HepG2 (cell line): ENCODE measurements around the gene GFOD1. TPM values are rescaled to one million over a fixed set of nuclear protein-coding genes. Genes with fewer than 3 reads are reported as not detected.

Experiments used
- GPN1 ChIP-seq: sonication (generic); formaldehyde crosslinking; IDR thresholded peaks from 2 replicates; pipeline ENCODE4 v1.5.1; 2020; ENCODE audit warnings: missing genetic modification reagents, borderline replicate concordance
- HHEX ChIP-seq: IDR thresholded peaks from 2 replicates; pipeline ENCODE4 v1.6.1; 2016; ENCODE audit warnings: control low read depth
- MAZ ChIP-seq, 2 experiments: sonication (generic) in 1 of 2; formaldehyde crosslinking in 1 of 2; IDR thresholded peaks; 2 replicates each; pipeline versions ENCODE4 v1.5.0 to v1.6.1; 2012 to 2020; ENCODE audit warnings: low read depth in 2 of 2, mild to moderate bottlenecking in 2 of 2, borderline replicate concordance in 1 of 2, improper control_type of control experiment in 1 of 2, low read length in 1 of 2, missing genetic modification reagents in 1 of 2, moderate library complexity in 1 of 2
- MEF2D ChIP-seq: sonication (generic); formaldehyde crosslinking; IDR thresholded peaks from 2 replicates; pipeline ENCODE4 v1.5.1; 2020; ENCODE audit warnings: mild to moderate bottlenecking, missing genetic modification reagents
- NFKB2 ChIP-seq: sonication (generic); formaldehyde crosslinking; IDR thresholded peaks from 2 replicates; pipeline ENCODE4 v1.4.0; 2020; ENCODE audit warnings: missing genetic modification reagents, borderline replicate concordance
- NPAS2 ChIP-seq: sonication (generic); formaldehyde crosslinking; IDR thresholded peaks from 2 replicates; pipeline ENCODE4 v1.8.0; 2022; ENCODE audit warnings: mild to moderate bottlenecking, missing genetic modification reagents, borderline replicate concordance
- POLR2AphosphoS2 ChIP-seq: IDR thresholded peaks from 2 replicates; pipeline ENCODE4 v1.6.1; 2011; ENCODE audit warnings: low read depth, low read length, improper control_type of control experiment
- PRDM10 ChIP-seq: sonication (generic); formaldehyde crosslinking; IDR thresholded peaks from 2 replicates; pipeline ENCODE4 v1.4.0; 2020; ENCODE audit warnings: low read depth, missing genetic modification reagents
- RAD51 ChIP-seq: fragments of 450-650 bp; IDR thresholded peaks from 2 replicates; pipeline ENCODE4 v1.6.1; 2016; ENCODE audit warnings: borderline replicate concordance
- SCMH1 ChIP-seq: sonication (generic); formaldehyde crosslinking; IDR thresholded peaks from 2 replicates; pipeline ENCODE4 v1.9.0; 2021; ENCODE audit warnings: missing genetic modification reagents, mild to moderate bottlenecking, borderline replicate concordance
- SIN3A ChIP-seq: IDR thresholded peaks from 2 replicates; pipeline ENCODE4 v1.6.1; 2011; ENCODE audit warnings: low read depth, mild to moderate bottlenecking, control low read depth, low read length, borderline replicate concordance
- SMARCC2 ChIP-seq: fragments of 450-650 bp; IDR thresholded peaks from 2 replicates; pipeline ENCODE4 v1.6.1; 2017; ENCODE audit warnings: antibody characterized with exemption, mild to moderate bottlenecking
- SMARCE1 ChIP-seq: fragments of 450-650 bp; IDR thresholded peaks from 2 replicates; pipeline ENCODE4 v1.6.1; 2017; ENCODE audit warnings: borderline replicate concordance
- SP2 ChIP-seq: sonication (generic); formaldehyde crosslinking; IDR thresholded peaks from 2 replicates; pipeline ENCODE4 v1.5.1; 2020; ENCODE audit warnings: mild to moderate bottlenecking, missing genetic modification reagents
- TFE3 ChIP-seq: IDR thresholded peaks from 2 replicates; pipeline ENCODE4 v1.6.1; 2016
- TOPORS ChIP-seq: sonication (generic); formaldehyde crosslinking; IDR thresholded peaks from 2 replicates; pipeline ENCODE4 v1.8.0; 2023; ENCODE audit warnings: mild to moderate bottlenecking, missing genetic modification reagents
- ZNF124 ChIP-seq: sonication (generic); formaldehyde crosslinking; IDR thresholded peaks from 2 replicates; pipeline ENCODE4 v1.4.0; 2020; ENCODE audit warnings: missing genetic modification reagents
- ZNF18 ChIP-seq: sonication (generic); formaldehyde crosslinking; IDR thresholded peaks from 2 replicates; pipeline ENCODE4 v1.8.0; 2022; ENCODE audit warnings: mild to moderate bottlenecking, missing genetic modification reagents; ENCODE audit not compliant: insufficient replicate concordance
- ZNF430 ChIP-seq: sonication (generic); formaldehyde crosslinking; IDR thresholded peaks from 2 replicates; pipeline ENCODE4 v1.9.0; 2021; ENCODE audit warnings: mild to moderate bottlenecking, missing genetic modification reagents
- ZNF460 ChIP-seq: sonication (generic); formaldehyde crosslinking; IDR thresholded peaks from 2 replicates; pipeline ENCODE4 v1.5.1; 2020; ENCODE audit warnings: missing genetic modification reagents, mild to moderate bottlenecking, borderline replicate concordance
- ZNF556 ChIP-seq: sonication (generic); formaldehyde crosslinking; IDR thresholded peaks from 2 replicates; pipeline ENCODE4 v1.4.0; 2020; ENCODE audit warnings: mild to moderate bottlenecking, missing genetic modification reagents, borderline replicate concordance
- ZNF572 ChIP-seq: sonication (generic); formaldehyde crosslinking; IDR thresholded peaks from 2 replicates; pipeline ENCODE4 v1.5.1; 2020; ENCODE audit warnings: mild to moderate bottlenecking, missing genetic modification reagents
- ZNF740 ChIP-seq: sonication (generic); formaldehyde crosslinking; IDR thresholded peaks from 2 replicates; pipeline ENCODE4 v1.4.0; 2020; ENCODE audit warnings: missing genetic modification reagents
- polyA plus RNA-seq, 8 experiments: library from polyadenylated mRNA; depleted of rRNA in 3 of 8; stranded (reverse) in 7 of 8; unstranded in 1 of 8; fragments of >200 nt; fragmentation: Illumina TruSeq in 4 of 8; extraction: Trizol in 4 of 8; gene quantifications; 2 replicates each; pipeline versions ENCODE4 v1.2.1 to v1.2.3, GENCODE V29; 2011 to 2016; ENCODE audit warnings: low read depth in 4 of 8, missing spikeins in 1 of 8, mixed read lengths in 1 of 8; ENCODE audit not compliant: insufficient read depth in 1 of 8
- total RNA-seq, 5 experiments: library from RNA; depleted of rRNA; stranded (reverse); fragments of >200 nt; fragmentation: Illumina TruSeq; extraction: Trizol; gene quantifications; 2 replicates each; pipeline ENCODE4 v1.2.3, GENCODE V29; 2016; ENCODE audit warnings: low read depth in 1 of 5

Gene GFOD1
- total and polyA plus RNA-seq, 2 of the 13 experiments (the other 11 are each of a cell fraction or from before 2014, with no cell fraction given), result 1.9 to 6.4 TPM

GRCh38 chr6:13413466-13413862 is 73.9 kb downstream of the GFOD1 start (continued):
- TF ChIP-seq NPAS2 (CRISPR knock-in tag) (no peak), ZNF572 (CRISPR knock-in tag) (no peak), POLR2AphosphoS2 (no peak), TOPORS (no peak), MEF2D (CRISPR knock-in tag) (0 out of 2 replicates have a peak, but pooled peaks have one; percentile 28), PRDM10 (CRISPR knock-in tag) (peak; percentile 93), ZNF124 (CRISPR knock-in tag) (no peak), ZNF556 (CRISPR knock-in tag) (peak; percentile 88; the same call in 1 of the 2 replicates), RAD51 (no peak), SCMH1 (CRISPR knock-in tag) (no peak), ZNF740 (CRISPR knock-in tag) (no peak), TFE3 (CRISPR knock-in tag) (peak; percentile 72; the same call in 1 of the 2 replicates), MAZ (IDR thresholded peaks at IDR 0.05; ENCODE audit: borderline replicate concordance, low read depth, low read length) (0 out of 2 replicates have a peak, but pooled peaks have one; percentile 46), MAZ (CRISPR knock-in tag; IDR thresholded peaks at IDR 0.05; ENCODE audit: low read depth) (peak; percentile 68), ZNF18 (CRISPR knock-in tag) (no peak), SMARCE1 (no peak), GPN1 (CRISPR knock-in tag) (no peak), SIN3A (no peak), HHEX (CRISPR knock-in tag) (no peak), SP2 (no peak), ZNF430 (CRISPR knock-in tag) (no peak), SMARCC2 (no peak), ZNF460 (CRISPR knock-in tag) (no peak), NFKB2 (CRISPR knock-in tag) (peak; percentile 46; the same call in 1 of the 2 replicates)
